GOT3 (cell line): Measurements from ENCODE around the gene CAPRIN2.
A peak's percentile ranks its signal among the peaks of the same experiment; 100 is the strongest.

ENCODE experiments used
- DNase-seq: peaks from one replicate; lab custom pipeline; 2025; ENCODE audit warnings: mixed read lengths; lab: John Stamatoyannopoulos, UW

The CAPRIN2 gene

GRCh38 chr12:30754750-30755394 lies at the start of gene CAPRIN2:
Gene CAPRIN2, minus strand, starts transcription at chr12:30754951. Its CDS starts 1,431 bp downstream, at chr12:30753520.
- DNase-seq: peak; percentile 84

GRCh38 chr12:30797689-30798088 lies 42.9 kb upstream of the CAPRIN2 start:
- DNase-seq: no peak

GRCh38 chr12:30796891-30797371 lies 42.2 kb upstream of the CAPRIN2 start:
- DNase-seq: no peak

GRCh38 chr12:30796313-30796780 lies 41.6 kb upstream of the CAPRIN2 start:
- no peak for DNase-seq

GRCh38 chr12:30795410-30796312 lies 40.9 kb upstream of the CAPRIN2 start:
- peak; percentile 56 for DNase-seq

- no peak for DNase-seq
Measured at GRCh38 chr12:30794591-30795409, 40.0 kb upstream of the CAPRIN2 start.

- DNase-seq: no peak
Measured at GRCh38 chr12:30794020-30794419, 39.3 kb upstream of the CAPRIN2 start.

GRCh38 chr12:30792648-30793499 lies 38.1 kb upstream of the CAPRIN2 start:
- DNase-seq: no peak

GRCh38 chr12:30792085-30792484 lies 37.3 kb upstream of the CAPRIN2 start:
- DNase-seq: no peak

GRCh38 chr12:30788754-30789153 lies 34.0 kb upstream of the CAPRIN2 start:
- no peak for DNase-seq

GRCh38 chr12:30785630-30786029 lies 30.9 kb upstream of the CAPRIN2 start:
- no peak for DNase-seq

- DNase-seq: no peak
Measured at GRCh38 chr12:30784508-30784907, 29.8 kb upstream of the CAPRIN2 start.

GRCh38 chr12:30783946-30784345 lies 29.2 kb upstream of the CAPRIN2 start:
- no peak for DNase-seq

GRCh38 chr12:30782316-30783173 lies 27.8 kb upstream of the CAPRIN2 start:
- no peak for DNase-seq

GRCh38 chr12:30779578-30779977 lies 24.8 kb upstream of the CAPRIN2 start:
- no peak for DNase-seq

- no peak for DNase-seq
Measured at GRCh38 chr12:30779178-30779577, 24.4 kb upstream of the CAPRIN2 start.

GRCh38 chr12:30774599-30774998 lies 19.8 kb upstream of the CAPRIN2 start:
- no peak for DNase-seq

- no peak for DNase-seq
Measured at GRCh38 chr12:30769802-30770201, 15.1 kb upstream of the CAPRIN2 start.

GRCh38 chr12:30764251-30764650 lies 9.5 kb upstream of the CAPRIN2 start:
- no peak for DNase-seq

- DNase-seq: no peak
Measured at GRCh38 chr12:30763053-30763452, 8.3 kb upstream of the CAPRIN2 start.
